Measurements from ENCODE around the gene ALDH1A2. TPM values are rescaled to one million over a fixed set of nuclear protein-coding genes. Genes with fewer than 3 reads are reported as not detected.

ALDH1A2 gene
- total RNA-seq, 1 donor from 2014 or later: 27.3 TPM

DNA sequence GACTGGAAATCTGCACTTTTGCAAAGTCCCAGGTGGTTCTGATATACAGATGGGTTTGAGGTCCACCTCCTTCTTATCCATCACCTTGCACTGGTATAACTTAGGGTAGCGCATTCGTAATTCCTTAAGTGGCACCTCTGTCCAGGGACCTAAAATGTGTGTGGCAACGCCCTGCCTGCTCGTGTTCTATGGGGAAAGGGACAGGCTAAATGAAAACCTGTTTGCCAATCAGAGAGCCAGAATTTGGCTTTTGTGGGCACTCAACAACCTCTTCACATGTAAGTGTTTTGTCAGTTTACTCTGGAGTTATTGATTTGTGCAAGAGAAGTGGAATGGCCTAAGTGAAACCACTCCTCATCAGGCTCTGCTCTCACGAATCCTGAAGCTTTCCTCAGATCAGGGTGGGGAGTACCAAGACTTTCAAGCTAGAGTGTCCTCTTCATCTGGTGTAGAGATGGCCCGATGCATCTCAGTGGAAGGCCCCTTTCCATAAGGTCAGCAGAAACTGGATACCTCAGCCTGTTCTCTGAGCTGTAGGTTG is 138.3 kb downstream of the ALDH1A2 start:
- no peaks in the 10 kb centered on the region for H3K9me3 ChIP-seq
- ATAC-seq (peak; percentile 63), DNase-seq (no peak)
- H3K36me3 ChIP-seq: no peaks in the 10 kb centered on the region
- no peak overlapping the region for H3K4me3 ChIP-seq
- intact Hi-C loops (cut with DNase I): no loop called here
- no peaks in the 10 kb centered on the region for H3K27me3 ChIP-seq
- TF ChIP-seq, protein P1, sequence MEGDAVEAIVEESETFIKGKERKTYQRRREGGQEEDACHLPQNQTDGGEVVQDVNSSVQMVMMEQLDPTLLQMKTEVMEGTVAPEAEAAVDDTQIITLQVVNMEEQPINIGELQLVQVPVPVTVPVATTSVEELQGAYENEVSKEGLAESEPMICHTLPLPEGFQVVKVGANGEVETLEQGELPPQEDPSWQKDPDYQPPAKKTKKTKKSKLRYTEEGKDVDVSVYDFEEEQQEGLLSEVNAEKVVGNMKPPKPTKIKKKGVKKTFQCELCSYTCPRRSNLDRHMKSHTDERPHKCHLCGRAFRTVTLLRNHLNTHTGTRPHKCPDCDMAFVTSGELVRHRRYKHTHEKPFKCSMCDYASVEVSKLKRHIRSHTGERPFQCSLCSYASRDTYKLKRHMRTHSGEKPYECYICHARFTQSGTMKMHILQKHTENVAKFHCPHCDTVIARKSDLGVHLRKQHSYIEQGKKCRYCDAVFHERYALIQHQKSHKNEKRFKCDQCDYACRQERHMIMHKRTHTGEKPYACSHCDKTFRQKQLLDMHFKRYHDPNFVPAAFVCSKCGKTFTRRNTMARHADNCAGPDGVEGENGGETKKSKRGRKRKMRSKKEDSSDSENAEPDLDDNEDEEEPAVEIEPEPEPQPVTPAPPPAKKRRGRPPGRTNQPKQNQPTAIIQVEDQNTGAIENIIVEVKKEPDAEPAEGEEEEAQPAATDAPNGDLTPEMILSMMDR (IDR thresholded peaks at IDR 0.05): no peak
- H3K27ac ChIP-seq: no peak overlapping the region
- H3K4me1 ChIP-seq: peaks cover 21% of the 10 kb centered on the region

DNA sequence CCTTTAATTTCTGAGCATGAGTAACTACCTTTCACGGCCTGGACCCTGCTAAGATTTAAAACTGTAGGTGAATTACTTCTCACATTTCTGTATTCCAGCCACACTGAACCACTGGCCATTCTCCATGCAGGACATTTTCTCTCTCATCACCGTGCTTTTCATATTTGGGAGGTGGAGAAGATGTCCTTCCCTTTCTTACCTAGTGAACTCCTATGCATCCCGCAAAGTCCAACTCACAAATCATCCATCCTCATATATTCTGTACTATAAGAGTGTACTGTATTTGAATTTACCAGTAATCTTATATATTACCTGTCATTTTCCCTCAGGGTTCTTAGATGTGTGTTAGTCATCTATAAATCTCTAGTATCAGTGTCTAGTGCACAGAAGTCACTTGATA is 139.9 kb downstream of the ALDH1A2 start:
- Histone ChIP-seq H3K4me1 (peaks cover 21% of the 10 kb centered on the region), H3K4me3 (no peak overlapping the region), H3K36me3 (no peaks in the 10 kb centered on the region), H3K9me3 (no peaks in the 10 kb centered on the region), H3K27ac (no peak overlapping the region), H3K27me3 (no peaks in the 10 kb centered on the region)
- intact Hi-C loops (cut with DNase I): no loop called here
- no peak for ATAC-seq
- TF ChIP-seq, protein P1 (IDR thresholded peaks at IDR 0.05): no peak
- no peak for DNase-seq

DNA sequence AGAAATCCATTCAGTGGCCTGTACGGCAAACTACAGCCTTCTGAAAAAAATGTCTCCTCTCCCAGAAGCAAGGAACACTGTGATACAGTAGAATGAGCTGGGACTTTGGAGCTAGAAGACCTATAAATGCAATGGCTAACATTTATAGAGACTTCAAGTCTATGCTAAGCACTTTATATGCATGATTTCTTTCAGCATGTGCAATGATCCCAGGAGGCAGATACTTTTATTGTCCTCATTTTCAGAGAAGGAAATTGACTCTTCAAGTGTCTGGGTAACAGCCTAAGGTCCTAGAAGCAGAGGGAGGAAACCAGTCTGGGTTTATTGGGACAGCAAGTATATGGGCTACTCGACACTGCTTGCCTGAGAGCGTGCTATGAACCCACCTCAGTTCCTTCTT is 140.9 kb downstream of the ALDH1A2 start:
- TF ChIP-seq, protein P1 (IDR thresholded peaks at IDR 0.05): no peak
- Histone ChIP-seq H3K27ac (peak overlapping the region; percentile 73), H3K4me3 (no peak overlapping the region), H3K9me3 (no peaks in the 10 kb centered on the region), H3K4me1 (peaks cover 21% of the 10 kb centered on the region), H3K36me3 (no peaks in the 10 kb centered on the region), H3K27me3 (no peaks in the 10 kb centered on the region)
- ATAC-seq (no peak), DNase-seq (no peak)
- intact Hi-C loops (cut with DNase I): no loop called here

DNA sequence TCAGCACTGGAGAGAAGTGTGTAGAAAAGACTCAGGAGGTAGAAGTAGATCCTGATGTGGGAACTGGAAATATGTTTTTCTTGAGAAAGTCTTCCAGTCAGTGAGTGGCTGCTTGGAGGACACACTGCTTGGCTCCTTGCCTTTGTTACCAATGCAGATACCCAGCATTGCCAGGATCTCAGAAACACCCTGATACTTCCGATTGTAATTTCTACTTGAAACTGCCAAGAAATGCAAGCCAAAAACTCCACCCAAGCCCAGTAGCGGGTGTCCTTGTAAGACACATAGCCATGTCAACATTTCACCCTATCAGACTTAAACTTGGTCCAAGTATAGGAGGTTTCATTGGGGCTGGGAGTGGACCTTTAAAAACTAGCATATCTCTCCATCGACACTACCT is 141.8 kb downstream of the ALDH1A2 start:
- intact Hi-C loops (cut with DNase I): no loop called here
- H3K9me3 ChIP-seq: no peaks in the 10 kb centered on the region
- TF ChIP-seq, protein P1 (IDR thresholded peaks at IDR 0.05): no peak
- H3K36me3 ChIP-seq: no peaks in the 10 kb centered on the region
- no peaks in the 10 kb centered on the region for H3K27me3 ChIP-seq
- DNase-seq (no peak), ATAC-seq (peak; percentile 30)
- peak overlapping the region; percentile 73 for H3K27ac ChIP-seq
- peaks cover 21% of the 10 kb centered on the region for H3K4me1 ChIP-seq
- no peak overlapping the region for H3K4me3 ChIP-seq

DNA sequence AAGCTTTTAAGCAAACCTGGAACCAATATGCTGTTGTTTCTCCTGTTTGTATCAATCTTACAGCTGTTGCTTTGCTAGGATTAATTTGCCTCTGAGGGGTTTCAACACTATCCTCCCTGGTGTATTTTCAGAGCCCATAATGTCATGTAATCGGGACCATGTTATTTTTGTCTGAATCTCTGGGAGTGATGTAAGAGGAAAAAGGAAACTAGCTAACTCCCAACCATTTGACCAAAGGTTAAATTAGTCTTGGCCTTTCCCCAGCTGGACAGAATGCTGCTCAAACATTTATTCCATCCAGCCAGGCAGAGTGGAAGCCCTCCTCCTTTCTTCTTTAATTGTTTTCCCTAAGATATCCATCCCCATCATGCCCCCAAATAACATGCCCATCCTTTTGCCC is 142.2 kb downstream of the ALDH1A2 start:
- DNase-seq (no peak), ATAC-seq (peak; percentile 8)
- peak overlapping the region; percentile 73 for H3K27ac ChIP-seq
- TF ChIP-seq, protein P1 (IDR thresholded peaks at IDR 0.05): no peak
- H3K27me3 ChIP-seq: no peaks in the 10 kb centered on the region
- peaks cover 21% of the 10 kb centered on the region for H3K4me1 ChIP-seq
- H3K9me3 ChIP-seq: no peaks in the 10 kb centered on the region
- no peaks in the 10 kb centered on the region for H3K36me3 ChIP-seq
- no peak overlapping the region for H3K4me3 ChIP-seq
- intact Hi-C loops (cut with DNase I): no loop called here

DNA sequence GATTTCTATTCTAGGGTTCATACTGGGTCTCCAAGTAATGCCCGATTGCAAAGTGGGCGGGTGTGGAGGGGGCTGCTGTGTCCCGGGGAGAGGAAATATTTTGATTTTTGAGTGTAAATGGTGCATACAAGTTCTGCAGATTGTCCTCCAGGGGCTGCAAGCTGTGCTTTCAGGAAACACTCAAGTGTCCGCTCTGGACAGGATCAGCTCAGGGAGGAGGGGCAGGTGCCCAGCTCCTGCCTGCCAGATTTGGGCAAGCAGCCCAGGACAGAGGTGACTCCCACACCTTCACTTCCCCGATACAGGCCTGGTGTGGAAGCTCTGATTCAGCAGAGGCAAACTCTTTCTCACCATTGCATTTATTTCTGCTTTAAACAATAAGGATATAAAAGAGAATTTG is 142.7 kb downstream of the ALDH1A2 start:
- ATAC-seq (peak; percentile 92), DNase-seq (peak; percentile 89)
- peak overlapping the region; percentile 73 for H3K27ac ChIP-seq
- TF ChIP-seq, protein P1 (IDR thresholded peaks at IDR 0.05): peak; percentile 23
- no peaks in the 10 kb centered on the region for H3K27me3 ChIP-seq
- H3K9me3 ChIP-seq: no peaks in the 10 kb centered on the region
- no peak overlapping the region for H3K4me3 ChIP-seq
- no peaks in the 10 kb centered on the region for H3K36me3 ChIP-seq
- intact Hi-C loops (cut with DNase I): no loop called here
- peaks cover 21% of the 10 kb centered on the region for H3K4me1 ChIP-seq

Data from upper lobe of right lung (tissue), 1 donor.